GM12872 (cell line): ENCODE results near the gene SCUBE2.

Experiments
- TF ChIP-seq, protein P1 (sequence below): IDR thresholded peaks from 3 replicates; pipeline ENCODE4 v1.5.1; 2011; ENCODE audit warnings: low read depth, mild to moderate bottlenecking, low read length, moderate library complexity; ENCODE audit not compliant: insufficient read depth

Gene SCUBE2

GRCh38 chr11:9089636-9090035 lies 1.8 kb downstream of the SCUBE2 start:
- TF ChIP-seq, protein P1, sequence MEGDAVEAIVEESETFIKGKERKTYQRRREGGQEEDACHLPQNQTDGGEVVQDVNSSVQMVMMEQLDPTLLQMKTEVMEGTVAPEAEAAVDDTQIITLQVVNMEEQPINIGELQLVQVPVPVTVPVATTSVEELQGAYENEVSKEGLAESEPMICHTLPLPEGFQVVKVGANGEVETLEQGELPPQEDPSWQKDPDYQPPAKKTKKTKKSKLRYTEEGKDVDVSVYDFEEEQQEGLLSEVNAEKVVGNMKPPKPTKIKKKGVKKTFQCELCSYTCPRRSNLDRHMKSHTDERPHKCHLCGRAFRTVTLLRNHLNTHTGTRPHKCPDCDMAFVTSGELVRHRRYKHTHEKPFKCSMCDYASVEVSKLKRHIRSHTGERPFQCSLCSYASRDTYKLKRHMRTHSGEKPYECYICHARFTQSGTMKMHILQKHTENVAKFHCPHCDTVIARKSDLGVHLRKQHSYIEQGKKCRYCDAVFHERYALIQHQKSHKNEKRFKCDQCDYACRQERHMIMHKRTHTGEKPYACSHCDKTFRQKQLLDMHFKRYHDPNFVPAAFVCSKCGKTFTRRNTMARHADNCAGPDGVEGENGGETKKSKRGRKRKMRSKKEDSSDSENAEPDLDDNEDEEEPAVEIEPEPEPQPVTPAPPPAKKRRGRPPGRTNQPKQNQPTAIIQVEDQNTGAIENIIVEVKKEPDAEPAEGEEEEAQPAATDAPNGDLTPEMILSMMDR = no peak

GRCh38 chr11:9089061-9089460 lies 2.3 kb downstream of the SCUBE2 start:
- TF ChIP-seq, protein P1 = no peak

DNA sequence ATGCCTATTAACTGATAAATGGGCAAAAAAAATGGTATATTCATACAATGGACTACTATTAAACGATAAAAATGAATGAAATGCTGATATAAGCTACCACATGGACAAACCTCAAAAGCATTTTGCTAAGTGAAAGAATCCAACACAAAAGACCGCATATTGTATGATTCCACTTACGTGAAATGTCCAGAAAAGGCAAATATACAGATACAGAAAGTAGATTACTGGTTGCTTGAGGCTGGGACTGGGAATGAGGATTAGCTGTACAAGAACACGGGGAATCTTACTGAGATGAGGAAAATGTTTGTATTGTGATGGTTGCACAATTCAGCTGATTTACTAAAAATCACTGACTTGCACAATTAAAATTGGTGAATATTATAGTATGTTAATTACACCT lies 8.8 kb downstream of the SCUBE2 start:
- TF ChIP-seq, protein P1 = no peak

DNA sequence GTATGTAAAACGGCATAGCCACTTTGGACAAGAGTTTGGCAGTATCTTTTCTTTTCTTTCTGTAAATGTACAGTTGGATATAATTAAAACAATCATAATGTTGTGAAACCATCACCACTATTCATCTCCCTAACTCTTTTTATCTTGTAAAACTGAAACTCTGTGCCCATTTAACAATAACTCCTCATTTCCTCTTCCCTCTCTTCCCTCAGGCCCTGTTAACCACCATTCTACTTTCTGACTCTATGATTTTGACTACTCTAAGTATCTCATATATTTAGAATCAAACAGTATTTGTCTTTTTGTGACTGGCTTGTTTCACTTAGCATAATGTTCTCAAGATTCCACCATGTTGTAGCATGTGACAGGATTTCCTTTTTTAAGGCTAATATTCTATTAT lies 10.2 kb downstream of the SCUBE2 start:
- TF ChIP-seq, protein P1 = no peak

DNA sequence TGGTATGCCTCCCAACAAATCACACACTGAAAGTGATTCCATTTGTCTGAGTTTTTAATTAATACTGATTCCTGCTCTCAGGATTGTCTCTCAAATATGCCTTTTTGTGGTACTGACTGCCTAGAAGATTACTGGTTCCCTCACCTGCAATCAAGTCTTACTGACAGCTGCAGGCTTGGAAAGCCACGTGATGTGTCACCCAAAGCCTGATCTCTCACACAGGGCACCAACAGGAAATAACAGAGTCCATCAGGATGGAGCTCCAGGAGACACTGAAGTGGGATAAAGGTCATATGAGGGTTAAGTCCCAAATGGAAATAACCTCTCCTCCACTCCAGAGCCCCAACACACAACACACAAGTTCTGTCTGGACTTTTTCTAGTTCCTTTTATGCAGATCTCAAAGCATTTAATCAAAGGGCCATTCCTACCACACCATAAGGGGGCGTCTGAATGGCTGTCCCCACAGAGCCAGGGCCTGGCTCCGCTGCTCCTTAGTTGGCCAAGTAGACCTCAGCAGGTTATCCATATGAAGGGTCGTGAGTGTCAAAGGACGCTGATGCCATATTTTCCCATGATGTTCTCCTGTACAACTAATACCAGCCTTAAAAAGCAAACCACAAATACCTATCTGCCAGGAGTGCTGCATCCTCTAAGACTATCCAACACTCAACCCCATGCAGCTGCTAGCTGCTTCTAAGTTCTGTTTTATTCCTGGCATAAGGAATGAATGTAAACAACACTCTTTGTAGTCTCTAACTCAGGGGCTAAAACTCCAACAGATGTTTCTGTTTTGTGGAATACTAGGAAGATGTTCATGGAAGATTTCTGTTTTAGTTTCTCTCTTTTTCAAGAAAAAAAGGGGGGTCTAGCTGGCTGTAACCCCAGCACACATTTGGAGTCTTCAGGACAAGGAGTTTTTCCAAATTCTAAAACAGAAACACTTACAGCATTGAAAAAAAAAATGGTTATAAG lies 13.0 kb downstream of the SCUBE2 start:
- TF ChIP-seq, protein P1 = no peak

- TF ChIP-seq, protein P1 = no peak
These were observed 14.2 kb downstream of the SCUBE2 start for GRCh38 chr11:9077164-9077563.

- TF ChIP-seq, protein P1 = no peak
These were observed 14.7 kb downstream of the SCUBE2 start for GRCh38 chr11:9076661-9077060.
